SK-N-SH (cell line): ENCODE measurements around the gene FAP.

Experiments
- EP300 ChIP-seq, 2 experiments: IDR thresholded peaks; 2 replicates each; pipeline versions ENCODE4 v1.4.0 to v1.6.1; 2012; ENCODE audit warnings: borderline replicate concordance in 1 of 2, low read depth in 1 of 2, low read length in 1 of 2
- FOSL2 ChIP-seq: IDR thresholded peaks from 2 replicates; pipeline ENCODE4 v1.4.0; 2012; ENCODE audit warnings: low read depth, mild to moderate bottlenecking, moderate library complexity, borderline replicate concordance
- FOXJ3 ChIP-seq: sonication (generic); formaldehyde crosslinking; IDR thresholded peaks from 2 replicates; pipeline ENCODE4 v1.5.1; 2020; ENCODE audit warnings: mild to moderate bottlenecking, missing genetic modification reagents
- MXI1 ChIP-seq: IDR thresholded peaks from 2 replicates; pipeline ENCODE4 v1.6.1; 2012; ENCODE audit warnings: mild to moderate bottlenecking, low read depth, low read length, improper control_type of control experiment
- POLR2AphosphoS5 ChIP-seq: IDR thresholded peaks from 2 replicates; pipeline ENCODE4 v1.6.1; 2012; ENCODE audit warnings: low read depth, low read length
- RXRA ChIP-seq: IDR thresholded peaks from 2 replicates; pipeline ENCODE4 v1.4.0; 2012; ENCODE audit warnings: low read depth, mild to moderate bottlenecking, borderline replicate concordance
- SIN3A ChIP-seq: IDR thresholded peaks from 2 replicates; pipeline ENCODE4 v1.6.1; 2012; ENCODE audit warnings: low read depth, mild to moderate bottlenecking, low read length, moderate library complexity, borderline replicate concordance
- TF ChIP-seq, protein P1 (sequence below): fragments of 200-600 bp; sonication (generic); IDR thresholded peaks from 2 replicates; pipeline ENCODE4 v1.6.1; 2017; ENCODE audit warnings: antibody characterized with exemption, mild to moderate bottlenecking, moderate library complexity
- TF ChIP-seq, protein P2 (sequence below): fragments of 150-350 bp; IDR thresholded peaks from 2 replicates; pipeline ENCODE4 v1.6.1; 2017; ENCODE audit warnings: antibody characterized with exemption, low read length, low read depth, borderline replicate concordance

- TF ChIP-seq, protein P1, sequence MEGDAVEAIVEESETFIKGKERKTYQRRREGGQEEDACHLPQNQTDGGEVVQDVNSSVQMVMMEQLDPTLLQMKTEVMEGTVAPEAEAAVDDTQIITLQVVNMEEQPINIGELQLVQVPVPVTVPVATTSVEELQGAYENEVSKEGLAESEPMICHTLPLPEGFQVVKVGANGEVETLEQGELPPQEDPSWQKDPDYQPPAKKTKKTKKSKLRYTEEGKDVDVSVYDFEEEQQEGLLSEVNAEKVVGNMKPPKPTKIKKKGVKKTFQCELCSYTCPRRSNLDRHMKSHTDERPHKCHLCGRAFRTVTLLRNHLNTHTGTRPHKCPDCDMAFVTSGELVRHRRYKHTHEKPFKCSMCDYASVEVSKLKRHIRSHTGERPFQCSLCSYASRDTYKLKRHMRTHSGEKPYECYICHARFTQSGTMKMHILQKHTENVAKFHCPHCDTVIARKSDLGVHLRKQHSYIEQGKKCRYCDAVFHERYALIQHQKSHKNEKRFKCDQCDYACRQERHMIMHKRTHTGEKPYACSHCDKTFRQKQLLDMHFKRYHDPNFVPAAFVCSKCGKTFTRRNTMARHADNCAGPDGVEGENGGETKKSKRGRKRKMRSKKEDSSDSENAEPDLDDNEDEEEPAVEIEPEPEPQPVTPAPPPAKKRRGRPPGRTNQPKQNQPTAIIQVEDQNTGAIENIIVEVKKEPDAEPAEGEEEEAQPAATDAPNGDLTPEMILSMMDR, result no peak
- TF ChIP-seq, protein P2, sequence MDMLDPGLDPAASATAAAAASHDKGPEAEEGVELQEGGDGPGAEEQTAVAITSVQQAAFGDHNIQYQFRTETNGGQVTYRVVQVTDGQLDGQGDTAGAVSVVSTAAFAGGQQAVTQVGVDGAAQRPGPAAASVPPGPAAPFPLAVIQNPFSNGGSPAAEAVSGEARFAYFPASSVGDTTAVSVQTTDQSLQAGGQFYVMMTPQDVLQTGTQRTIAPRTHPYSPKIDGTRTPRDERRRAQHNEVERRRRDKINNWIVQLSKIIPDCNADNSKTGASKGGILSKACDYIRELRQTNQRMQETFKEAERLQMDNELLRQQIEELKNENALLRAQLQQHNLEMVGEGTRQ, result no peak
- no peak for TF ChIP-seq POLR2AphosphoS5
- TF ChIP-seq EP300 (IDR thresholded peaks at IDR 0.05; ENCODE audit: borderline replicate concordance in 1 of 2, low read depth in 1 of 2, low read length in 1 of 2), result no peak
- no peak for TF ChIP-seq RXRA
- TF ChIP-seq FOSL2, result peak; percentile 12; the same call in 1 of the 2 replicates
- TF ChIP-seq MXI1, result no peak
- TF ChIP-seq SIN3A, result no peak
- no peak for TF ChIP-seq FOXJ3
These were observed 78.4 kb downstream of the FAP start for GRCh38 chr2:162164802-162165201.
